H1 (cell line): ENCODE data around the gene NEURL1B. TPM values are rescaled to one million over a fixed set of nuclear protein-coding genes. Genes with fewer than 3 reads are reported as not detected.

Experiments used
- CTCF ChIA-PET: fragments of 300-600 bp; sonication (Branson Sonifier 250); formaldehyde crosslinking; loops from one replicate; lab custom pipeline; 2021; ENCODE audit not compliant: partially characterized antibody; lab: Charles Lee
- POLR2A ChIA-PET: fragments of 300-600 bp; sonication (Branson Sonifier 250); formaldehyde crosslinking; loops from one replicate; lab custom pipeline; 2021; ENCODE audit warnings: inconsistent platforms; ENCODE audit not compliant: partially characterized antibody; lab: Charles Lee
- DNase-seq, 2 experiments: peaks; one replicate each; pipeline versions ENCODE4 v3.0.0 to v3.0.0-alpha.2; 2010 to 2022; ENCODE audit warnings: low spot score in 2 of 2, low read depth in 1 of 2, mixed read lengths in 1 of 2
- FAIRE-seq: peaks from 2 replicates; lab custom pipeline; 2011; peaks lifted over from hg19 to GRCh38; lab: Jason Lieb, UNC
- H2AFZ ChIP-seq: 2 replicates; pipeline ENCODE4 v1.8.1; 2012; ENCODE audit warnings: low read length, inconsistent platforms
- H2AK5ac ChIP-seq: 2 replicates; pipeline ENCODE4 v1.6.1; 2013; ENCODE audit warnings: low read depth, low read length
- H2BK120ac ChIP-seq: replicated peaks from 2 replicates; pipeline ENCODE3; 2013; ENCODE audit warnings: low read depth, low read length, inconsistent platforms
- H2BK12ac ChIP-seq: 2 replicates; pipeline ENCODE4 v1.6.1; 2013; ENCODE audit warnings: low read depth, low read length
- H2BK15ac ChIP-seq: 2 replicates; pipeline ENCODE4 v1.6.1; 2013; ENCODE audit warnings: low read length
- H2BK20ac ChIP-seq: 2 replicates; pipeline ENCODE4 v1.6.1; 2013; ENCODE audit warnings: low read length
- H2BK5ac ChIP-seq: 2 replicates; pipeline ENCODE4 v1.6.1; 2013; ENCODE audit warnings: low read depth, low read length
- H3K14ac ChIP-seq: 2 replicates; pipeline ENCODE4 v1.6.1; 2013; ENCODE audit warnings: inconsistent platforms; ENCODE audit not compliant: insufficient read length
- H3K18ac ChIP-seq: 2 replicates; pipeline ENCODE4 v1.6.1; 2013; ENCODE audit warnings: low read length; ENCODE audit errors: extremely low read depth
- H3K23ac ChIP-seq: 2 replicates; pipeline ENCODE4 v1.6.1; 2013; ENCODE audit warnings: inconsistent platforms; ENCODE audit not compliant: insufficient read length
- H3K23me2 ChIP-seq: 2 replicates; pipeline ENCODE4 v1.6.1; 2013; ENCODE audit warnings: low read depth, low read length
- H3K27ac ChIP-seq: 2 replicates; pipeline ENCODE4 v1.6.1; 2011; ENCODE audit warnings: low read depth, low read length, inconsistent platforms
- H3K27me3 ChIP-seq, 4 experiments: replicated peaks in 1 of 4; 1 replicate in 1 of 4; 2 replicates in 3 of 4; pipeline versions ENCODE4 v1.6.1 to v1.8.1; 2011 to 2013; ENCODE audit warnings: low read length in 3 of 4, mild to moderate bottlenecking in 3 of 4, inconsistent platforms in 2 of 4, mixed read lengths in 2 of 4, moderate library complexity in 1 of 4; ENCODE audit not compliant: control insufficient read depth in 3 of 4, insufficient read depth in 3 of 4; ENCODE audit errors: extremely low read depth in 1 of 4
- H3K36me3 ChIP-seq, 4 experiments: 2 replicates each; pipeline versions ENCODE4 v1.6.1 to v1.8.1; 2011 to 2013; ENCODE audit warnings: mild to moderate bottlenecking in 4 of 4, low read length in 3 of 4, moderate library complexity in 2 of 4, control low read depth in 1 of 4, inconsistent platforms in 1 of 4; ENCODE audit not compliant: insufficient read depth in 4 of 4, control insufficient read depth in 2 of 4
- H3K4ac ChIP-seq: replicated peaks from 2 replicates; pipeline ENCODE3; 2013; ENCODE audit warnings: low read length, low read depth, mixed read lengths, inconsistent platforms; ENCODE audit not compliant: insufficient read length
- H3K4me1 ChIP-seq, 4 experiments: replicated peaks in 1 of 4; 1 replicate in 1 of 4; 2 replicates in 3 of 4; pipeline versions ENCODE4 v1.6.1 to v1.8.1; 2011 to 2013; ENCODE audit warnings: low read length in 3 of 4, inconsistent platforms in 2 of 4, mixed read lengths in 1 of 4; ENCODE audit not compliant: insufficient read depth in 4 of 4, control insufficient read depth in 3 of 4
- H3K4me2 ChIP-seq, 2 experiments: 2 replicates each; pipeline versions ENCODE4 v1.6.1 to v1.8.1; 2011 to 2013; ENCODE audit warnings: low read depth in 2 of 2, low read length in 2 of 2, control low read depth in 1 of 2, inconsistent platforms in 1 of 2, mild to moderate bottlenecking in 1 of 2; ENCODE audit not compliant: insufficient read depth in 1 of 2
- H3K4me3 ChIP-seq, 4 experiments: fragments of 200-600, 300-600 bp in 1 of 4; sonication (generic), shearing (Covaris generic), sonication (Bioruptor Twin) in 1 of 4; 2 replicates each; pipeline versions ENCODE4 v1.5.1 to v1.8.1; 2011 to 2016; ENCODE audit warnings: low read length in 4 of 4, low read depth in 3 of 4, control low read depth in 2 of 4, inconsistent platforms in 2 of 4, mild to moderate bottlenecking in 2 of 4, mixed read lengths in 1 of 4, moderate library complexity in 1 of 4; ENCODE audit not compliant: insufficient read depth in 2 of 4; ENCODE audit errors: extremely low read depth in 1 of 4
- H3K56ac ChIP-seq: replicated peaks from 2 replicates; pipeline ENCODE3; 2013; ENCODE audit warnings: low read depth, mild to moderate bottlenecking, mixed read lengths, low read length, inconsistent platforms; ENCODE audit not compliant: insufficient read length
- H3K79me1 ChIP-seq: 2 replicates; pipeline ENCODE4 v1.6.1; 2013; ENCODE audit warnings: low read depth, low read length, control low read depth
- H3K79me2 ChIP-seq, 2 experiments: 2 replicates each; pipeline versions ENCODE4 v1.6.1 to v1.8.1; 2012 to 2013; ENCODE audit warnings: low read length in 2 of 2, mild to moderate bottlenecking in 2 of 2, inconsistent platforms in 1 of 2; ENCODE audit not compliant: insufficient read depth in 2 of 2, control insufficient read depth in 1 of 2
- H3K9ac ChIP-seq, 4 experiments: replicated peaks in 1 of 4; 1 replicate in 1 of 4; 2 replicates in 3 of 4; pipeline versions ENCODE4 v1.6.1 to v1.8.1; 2011 to 2013; ENCODE audit warnings: low read depth in 3 of 4, low read length in 3 of 4, control low read depth in 2 of 4, mild to moderate bottlenecking in 2 of 4, moderate library complexity in 2 of 4, inconsistent platforms in 1 of 4; ENCODE audit errors: extremely low read depth in 1 of 4
- H3K9me3 ChIP-seq, 2 experiments: 2 replicates each; pipeline versions ENCODE4 v1.6.1 to v1.8.1; 2012 to 2013; ENCODE audit warnings: mild to moderate bottlenecking in 2 of 2, moderate library complexity in 2 of 2, control low read depth in 1 of 2, inconsistent platforms in 1 of 2, low read depth in 1 of 2, low read length in 1 of 2, mixed read lengths in 1 of 2; ENCODE audit not compliant: insufficient read depth in 2 of 2
- H4K20me1 ChIP-seq, 2 experiments: replicated peaks in 1 of 2; 2 replicates each; pipeline versions ENCODE3 to v1.8.1; 2011 to 2013; ENCODE audit warnings: inconsistent platforms in 2 of 2, low read length in 2 of 2, mild to moderate bottlenecking in 1 of 2; ENCODE audit not compliant: insufficient read depth in 2 of 2, control insufficient read depth in 1 of 2
- H4K5ac ChIP-seq: 2 replicates; pipeline ENCODE4 v1.6.1; 2013; ENCODE audit warnings: low read length, low read depth, mixed read lengths, inconsistent platforms; ENCODE audit not compliant: insufficient read length
- H4K8ac ChIP-seq: 2 replicates; pipeline ENCODE4 v1.8.0; 2013; ENCODE audit warnings: mild to moderate bottlenecking, moderate library complexity, low read length, inconsistent platforms; ENCODE audit not compliant: insufficient read depth; ENCODE audit errors: extremely low read depth
- H4K91ac ChIP-seq: replicated peaks from 2 replicates; pipeline ENCODE3; 2013; ENCODE audit warnings: low read length, mixed read lengths, inconsistent platforms; ENCODE audit not compliant: insufficient read length
- ATF2 ChIP-seq: IDR thresholded peaks from 2 replicates; pipeline ENCODE4 v1.6.1; 2012; ENCODE audit warnings: low read length, inconsistent platforms
- EGR1 ChIP-seq: IDR thresholded peaks from 2 replicates; pipeline ENCODE4 v1.6.1; 2011; ENCODE audit warnings: low read depth, low read length, borderline replicate concordance
- MAX ChIP-seq: IDR thresholded peaks from 2 replicates; pipeline ENCODE4 v1.6.1; 2012; ENCODE audit warnings: inconsistent platforms
- POU5F1 ChIP-seq: IDR thresholded peaks from 2 replicates; pipeline ENCODE4 v1.6.1; 2011; ENCODE audit warnings: low read depth, mild to moderate bottlenecking, low read length, moderate library complexity
- RBBP5 ChIP-seq: IDR thresholded peaks from 2 replicates; pipeline ENCODE4 v1.7.1; 2012; ENCODE audit warnings: low read depth, mild to moderate bottlenecking, inconsistent platforms, low read length, moderate library complexity, borderline replicate concordance
- SRF ChIP-seq: IDR thresholded peaks from 2 replicates; pipeline ENCODE4 v1.6.1; 2011; ENCODE audit warnings: mild to moderate bottlenecking, low read depth, low read length, moderate library complexity
- TAF1 ChIP-seq: IDR thresholded peaks from 2 replicates; pipeline ENCODE4 v1.6.1; 2011; ENCODE audit warnings: mild to moderate bottlenecking, low read depth, low read length
- TAF7 ChIP-seq: optimal IDR thresholded peaks from 2 replicates; pipeline ENCODE3; 2011; ENCODE audit warnings: low read depth, mild to moderate bottlenecking, inconsistent platforms, low read length, moderate library complexity, borderline replicate concordance
- TCF12 ChIP-seq: IDR thresholded peaks from 2 replicates; pipeline ENCODE4 v1.6.1; 2011; ENCODE audit warnings: low read depth, mild to moderate bottlenecking, low read length
- USF2 ChIP-seq: IDR thresholded peaks from 2 replicates; pipeline ENCODE4 v1.6.1; 2011; ENCODE audit warnings: low read length, improper control_type of control experiment
- WGBS, 2 experiments: shearing (Covaris generic) in 1 of 2; methylation state at CpG; one replicate each; pipeline versions ENCODE4 v1.1.6 to v1.1.7; 2013 to 2015; ENCODE audit warnings: low lambda C conversion rate in 2 of 2, mixed read lengths in 2 of 2, inconsistent platforms in 1 of 2, low coverage in 1 of 2, missing lambda C conversion rate in 1 of 2; ENCODE audit not compliant: insufficient replicate concordance in 2 of 2, insufficient coverage in 1 of 2, insufficient read length in 1 of 2; ENCODE audit errors: extremely low coverage in 1 of 2, missing lambda C conversion rate in 1 of 2; 5-methylcytosine and 5-hydroxymethylcytosine counted together
- polyA plus RNA-seq, 7 experiments: library from polyadenylated mRNA; depleted of rRNA in 3 of 7; stranded (reverse) in 5 of 7; unstranded in 2 of 7; fragments of >200 nt in 5 of 7; fragments of 200-250 nt in 2 of 7; gene quantifications; 1 replicate in 5 of 7; 2 replicates in 1 of 7; 4 replicates in 1 of 7; pipeline versions ENCODE4 v1.2.1 to v1.2.3, GENCODE V29; 2011 to 2013; ENCODE audit warnings: missing spikeins in 2 of 7, mixed read lengths in 2 of 7
- total RNA-seq: library from RNA; stranded (reverse); fragmentation: NEBNext Ultra II Directional; extraction: Animal tissue kit (Norgen Biotek cat#: 25700); gene quantifications from 2 replicates; pipeline ENCODE4 v1.2.1, GENCODE V29; 2021

NEURL1B gene
- total and polyA plus RNA-seq, 2 of the 8 experiments (the other 6 are each of a cell fraction or from before 2014, with no cell fraction given) = 3.3 to 6.1 TPM

- peaks cover 4% of the 10 kb centered on the region in 2 experiments for H4K20me1 ChIP-seq
- H3K9ac ChIP-seq = no peak overlapping the region
- DNase-seq = no peak
- H3K9me3 ChIP-seq = no peaks in the 10 kb centered on the region
- H2AK5ac ChIP-seq = no peak overlapping the region
- no peak overlapping the region for H2BK20ac ChIP-seq
- WGBS, 2 experiments = 81% methylated on average over 12 of the region's 12 CpGs; no CpG with 5 or more reads in 1 of the 2 experiments
- no peaks in the 10 kb centered on the region for H3K79me1 ChIP-seq
- H3K4ac ChIP-seq = no peak overlapping the region
- H4K8ac ChIP-seq = no peak overlapping the region
- H3K56ac ChIP-seq = no peak overlapping the region
- H2BK5ac ChIP-seq = no peak overlapping the region
- no peak overlapping the region for H2BK120ac ChIP-seq
- no peak overlapping the region for H2BK15ac ChIP-seq
- peaks cover 0 to 10% (median 7%) of the 10 kb centered on the region in 4 experiments; a peak in 4 of 7 replicates for H3K27me3 ChIP-seq
- H2BK12ac ChIP-seq = no peak overlapping the region
- ChIA-PET CTCF (interaction anchor here (0.6 to 2.0 kb wide), 4 partner anchors 9 to 269 kb away, joined by 3 to 8 read pairs (median 3); no protein-coding TSS in a partner anchor), POLR2A (no interaction called here)
- no peak for FAIRE-seq
- no peak overlapping the region for H3K4me3 ChIP-seq
- H4K91ac ChIP-seq = no peak overlapping the region
- H3K4me1 ChIP-seq = peaks cover 0 to 3% (median 0%) of the 10 kb centered on the region in 4 experiments; a peak in 1 of 7 replicates
- H3K14ac ChIP-seq = no peak overlapping the region
- peaks cover 8% of the 10 kb centered on the region; the same call in 1 of the 2 replicates for H3K23me2 ChIP-seq
- H3K36me3 ChIP-seq = no peaks in the 10 kb centered on the region
- no peaks in the 10 kb centered on the region for H3K79me2 ChIP-seq
- H3K27ac ChIP-seq = no peak overlapping the region
- no peak overlapping the region for H3K23ac ChIP-seq
- H3K4me2 ChIP-seq = no peak overlapping the region
- no peak overlapping the region for H3K18ac ChIP-seq
- H2AFZ ChIP-seq = no peak overlapping the region
- no peak overlapping the region for H4K5ac ChIP-seq
- TF ChIP-seq TCF12 (no peak), MAX (no peak), ATF2 (no peak), POU5F1 (no peak), TAF1 (no peak), TAF7 (no peak), EGR1 (no peak), SRF (no peak), USF2 (no peak), RBBP5 (no peak)
Observed at GRCh38 chr5:172722327-172722815, 81.3 kb downstream of the NEURL1B start.
